Measurements from ENCODE around the gene DPEP2. TPM values are rescaled to one million over a fixed set of nuclear protein-coding genes. Genes with fewer than 3 reads are reported as not detected.
A peak's percentile ranks its signal among the peaks of the same experiment; 100 is the strongest.
"Not testable (repeated sequence)": the region's sequence is repeated elsewhere in the genome, so short reads cannot be mapped to it uniquely, and the experiment has no call there.

Gene DPEP2
- total and polyA plus RNA-seq, 8 donors = 2.3 to 12.6 (median 3.4) TPM

- no peak overlapping the region for H3K4me3 ChIP-seq
- H3K9me3 ChIP-seq = no peaks in the 10 kb centered on the region
- DNase-seq = no peak
- peaks cover 7 to 10% of the 10 kb centered on the region in 2 donors for H3K4me1 ChIP-seq
- intact Hi-C loops (cut with DNase I) = no loop called here
- ATAC-seq = no peak
- no peak overlapping the region for H3K27ac ChIP-seq
- no peak for TF ChIP-seq CTCF (IDR thresholded peaks at IDR 0.05)
- H3K27me3 ChIP-seq = no peaks in the 10 kb centered on the region
- peaks cover 0 to 61% of the 10 kb centered on the region in 2 donors for H3K36me3 ChIP-seq
Measured at GRCh38 chr16:67941469-67942199, 57.6 kb downstream of the DPEP2 start.

GRCh38 chr16:67940446-67941089 lies 58.7 kb downstream of the DPEP2 start:
- no peak overlapping the region for H3K27ac ChIP-seq
- H3K4me1 ChIP-seq = peaks cover 7 to 10% of the 10 kb centered on the region in 2 donors
- ATAC-seq (no peak), DNase-seq (no peak)
- TF ChIP-seq CTCF (IDR thresholded peaks at IDR 0.05) = no peak
- H3K4me3 ChIP-seq = no peak overlapping the region
- H3K36me3 ChIP-seq = peaks cover 0 to 51% of the 10 kb centered on the region in 2 donors
- H3K27me3 ChIP-seq = no peaks in the 10 kb centered on the region
- intact Hi-C loops (cut with DNase I) = no loop called here
- no peaks in the 10 kb centered on the region for H3K9me3 ChIP-seq

DNA sequence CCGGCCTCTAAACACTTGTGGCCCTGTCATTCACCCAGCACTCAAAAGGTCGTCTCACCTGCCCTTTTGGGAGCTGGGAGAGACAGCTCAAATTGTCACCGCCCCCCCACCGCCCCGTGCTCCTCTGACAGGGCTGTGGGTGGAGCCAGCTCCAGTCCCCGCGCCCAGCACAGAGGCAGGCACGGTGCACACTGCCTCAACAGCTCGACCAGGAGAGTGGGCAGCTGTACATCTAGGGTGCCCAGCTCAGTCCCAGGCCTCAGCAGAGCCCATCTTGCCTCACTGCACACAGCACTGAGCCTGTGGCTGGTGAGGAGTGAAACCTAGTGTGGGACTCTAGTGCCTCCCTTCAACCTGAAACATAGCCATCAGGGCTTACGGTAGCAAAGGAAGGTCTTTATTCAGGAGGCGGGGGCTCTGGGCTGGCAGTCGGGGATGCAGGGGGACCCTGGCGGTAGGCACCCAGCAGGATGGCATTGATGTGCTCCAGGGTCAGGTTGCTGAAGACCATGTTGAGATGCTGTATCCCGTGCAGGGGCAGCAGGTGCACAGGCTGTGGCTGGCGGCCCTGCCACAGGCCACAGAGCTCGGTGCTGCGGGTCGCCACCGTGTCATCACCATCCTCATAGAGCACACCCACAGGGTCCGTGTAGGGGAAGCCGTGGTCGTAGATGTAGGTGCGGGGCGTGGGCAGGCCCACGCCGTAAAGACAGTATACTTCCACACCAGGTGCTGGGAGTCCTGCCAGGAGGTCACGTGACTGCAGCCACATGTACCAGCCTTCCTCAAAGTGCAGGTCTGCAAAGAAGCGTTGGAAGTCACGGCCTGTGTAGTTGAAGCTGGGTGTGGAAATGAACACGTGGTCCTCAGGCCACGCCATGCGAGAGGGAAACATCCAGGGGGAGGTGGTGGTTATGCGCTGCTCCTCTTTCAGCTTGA lies 59.5 kb downstream of the DPEP2 start:
- DNase-seq (no peak), ATAC-seq (no peak)
- intact Hi-C loops (cut with DNase I) = no loop called here
- TF ChIP-seq CTCF (IDR thresholded peaks at IDR 0.05) = no peak
- H3K36me3 ChIP-seq = peaks cover 0 to 49% of the 10 kb centered on the region in 2 donors
- no peaks in the 10 kb centered on the region for H3K9me3 ChIP-seq
- no peak overlapping the region for H3K4me3 ChIP-seq
- H3K4me1 ChIP-seq = peaks cover 7 to 18% of the 10 kb centered on the region in 2 donors
- H3K27ac ChIP-seq = no peak overlapping the region
- H3K27me3 ChIP-seq = no peaks in the 10 kb centered on the region

- H3K27me3 ChIP-seq; H3K9me3 ChIP-seq; intact Hi-C loops (cut with DNase I); DNase-seq; H3K4me3 ChIP-seq; ATAC-seq: not testable (repeated sequence)
- H3K4me1 ChIP-seq = peaks cover 7 to 25% of the 10 kb centered on the region in 2 donors
- H3K36me3 ChIP-seq = peaks cover 0 to 50% of the 10 kb centered on the region in 2 donors
- H3K27ac ChIP-seq = peak overlapping the region in 1 of 2 donors; percentile 97
Measured at GRCh38 chr16:67937713-67938112, 61.6 kb downstream of the DPEP2 start.

Other genes starting within 250 kb of the DPEP2 start
- 10 to 100 TPM; 16.8 to 18.0 TPM for gene RANBP10, start 192.9 kb downstream of the DPEP2 start, total RNA-seq
- gene RANBP10, start 192.9 kb downstream of the DPEP2 start, polyA plus RNA-seq (ENCODE audit: insufficient read length in 6 of 6) = 10 to 100 TPM; 32.5 to 45.8 (median 39.5) TPM
- 1 to 10 TPM in 1 of 2 donors, under 1 TPM in 1; 0.52 to 4.4 TPM for gene TSNAXIP1, start 192.6 kb downstream of the DPEP2 start, total RNA-seq
- gene TSNAXIP1, start 192.6 kb downstream of the DPEP2 start, polyA plus RNA-seq (ENCODE audit: insufficient read length in 6 of 6) = 1 to 10 TPM; 5.2 to 7.1 (median 6.8) TPM
- gene THAP11, start 157.2 kb downstream of the DPEP2 start, total RNA-seq = 10 to 100 TPM; 21.7 to 26.2 TPM
- gene THAP11, start 157.2 kb downstream of the DPEP2 start, polyA plus RNA-seq (ENCODE audit: insufficient read length in 6 of 6) = 10 to 100 TPM; 24.7 to 30.5 (median 28.2) TPM
- gene NUTF2, start 152.6 kb downstream of the DPEP2 start, total RNA-seq = 10 to 100 TPM; 91.5 to 92.2 TPM
- gene NUTF2, start 152.6 kb downstream of the DPEP2 start, polyA plus RNA-seq (ENCODE audit: insufficient read length in 6 of 6) = 100 to 1,000 TPM; 108 to 123 (median 117) TPM
- gene CENPT, start 151.8 kb downstream of the DPEP2 start, total RNA-seq = 10 to 100 TPM; 30.8 to 37.9 TPM
- gene CENPT, start 151.8 kb downstream of the DPEP2 start, polyA plus RNA-seq (ENCODE audit: insufficient read length in 6 of 6) = 10 to 100 TPM; 47.7 to 62.6 (median 53.4) TPM
- 10 to 100 TPM; 47.9 to 48.8 TPM for gene EDC4, start 126.4 kb downstream of the DPEP2 start, total RNA-seq
- gene EDC4, start 126.4 kb downstream of the DPEP2 start, polyA plus RNA-seq (ENCODE audit: insufficient read length in 6 of 6) = 10 to 100 TPM; 73.3 to 94.4 (median 77.5) TPM
- 1 to 10 TPM in 1 of 2 donors, not detected in 1; 1.7 TPM for gene NRN1L, start 114.6 kb downstream of the DPEP2 start, total RNA-seq
- 1 to 10 TPM; 1.1 to 2.6 (median 1.9) TPM for gene NRN1L, start 114.6 kb downstream of the DPEP2 start, polyA plus RNA-seq (ENCODE audit: insufficient read length in 6 of 6)
- 10 to 100 TPM; 25.4 to 29.6 TPM for gene PSKH1, start 106.2 kb downstream of the DPEP2 start, total RNA-seq
- 10 to 100 TPM; 20.8 to 32.1 (median 29.8) TPM for gene PSKH1, start 106.2 kb downstream of the DPEP2 start, polyA plus RNA-seq (ENCODE audit: insufficient read length in 6 of 6)
- under 1 TPM in 1 of 2 donors, not detected in 1; 0.50 TPM for gene CTRL, start 67.6 kb downstream of the DPEP2 start, total RNA-seq
- 1 to 10 TPM; 3.5 to 7.1 (median 5.3) TPM for gene CTRL, start 67.6 kb downstream of the DPEP2 start, polyA plus RNA-seq (ENCODE audit: insufficient read length in 6 of 6)
- gene PSMB10, start 62.6 kb downstream of the DPEP2 start, total RNA-seq = 10 to 100 TPM; 59.7 to 76.8 TPM
- 10 to 100 TPM; 20.7 to 34.2 (median 28.5) TPM for gene PSMB10, start 62.6 kb downstream of the DPEP2 start, polyA plus RNA-seq (ENCODE audit: insufficient read length in 6 of 6)
- gene LCAT, start 55.4 kb downstream of the DPEP2 start, total RNA-seq = 10 to 100 TPM; 27.5 to 37.2 TPM
- 10 to 100 TPM; 23.9 to 37.6 (median 31.5) TPM for gene LCAT, start 55.4 kb downstream of the DPEP2 start, polyA plus RNA-seq (ENCODE audit: insufficient read length in 6 of 6)
- gene SLC12A4, start 30.8 kb downstream of the DPEP2 start, total RNA-seq = 100 to 1,000 TPM in 1 of 2 donors, 10 to 100 TPM in 1; 99.2 to 121 TPM
- gene SLC12A4, start 30.8 kb downstream of the DPEP2 start, polyA plus RNA-seq (ENCODE audit: insufficient read length in 6 of 6) = 10 to 100 TPM; 42.6 to 55.7 (median 51.0) TPM
- under 1 TPM in 1 of 2 donors, not detected in 1; 0.60 TPM for gene DPEP3, start 19.0 kb downstream of the DPEP2 start, total RNA-seq
- under 1 TPM in 2 of 6 donors, not detected in 4; 0.08 to 0.09 TPM for gene DPEP3, start 19.0 kb downstream of the DPEP2 start, polyA plus RNA-seq (ENCODE audit: insufficient read length in 6 of 6)
- not detected for gene DPEP2NB, start 16.4 kb upstream of the DPEP2 start, total RNA-seq
- gene DPEP2NB, start 16.4 kb upstream of the DPEP2 start, polyA plus RNA-seq (ENCODE audit: insufficient read length in 6 of 6) = not detected
- 10 to 100 TPM in 1 of 2 donors, 1 to 10 TPM in 1; 6.7 to 10.5 TPM for gene DDX28, start 23.7 kb upstream of the DPEP2 start, total RNA-seq
- 1 to 10 TPM; 5.1 to 7.4 (median 6.8) TPM for gene DDX28, start 23.7 kb upstream of the DPEP2 start, polyA plus RNA-seq (ENCODE audit: insufficient read length in 6 of 6)
- 10 to 100 TPM; 16.2 to 22.4 TPM for gene DUS2, start 23.8 kb upstream of the DPEP2 start, total RNA-seq
- gene DUS2, start 23.8 kb upstream of the DPEP2 start, polyA plus RNA-seq (ENCODE audit: insufficient read length in 6 of 6) = 10 to 100 TPM; 13.9 to 19.2 (median 16.4) TPM
- 10 to 100 TPM; 58.5 to 65.8 TPM for gene NFATC3, start 85.9 kb upstream of the DPEP2 start, total RNA-seq
- gene NFATC3, start 85.9 kb upstream of the DPEP2 start, polyA plus RNA-seq (ENCODE audit: insufficient read length in 6 of 6) = 10 to 100 TPM; 34.6 to 42.9 (median 38.4) TPM
- gene ESRP2, start 236.6 kb upstream of the DPEP2 start, total RNA-seq = 10 to 100 TPM; 47.9 to 62.6 TPM
- gene ESRP2, start 236.6 kb upstream of the DPEP2 start, polyA plus RNA-seq (ENCODE audit: insufficient read length in 6 of 6) = 10 to 100 TPM; 45.7 to 61.6 (median 54.2) TPM
- gene PLA2G15, start 245.9 kb upstream of the DPEP2 start, total RNA-seq = 10 to 100 TPM; 34.5 to 35.1 TPM
- gene PLA2G15, start 245.9 kb upstream of the DPEP2 start, polyA plus RNA-seq (ENCODE audit: insufficient read length in 6 of 6) = 10 to 100 TPM; 10.9 to 12.8 (median 11.8) TPM